Measurements from ENCODE around the gene AGK. TPM values are rescaled to one million over a fixed set of nuclear protein-coding genes. Genes with fewer than 3 reads are reported as not detected.
A peak's percentile ranks its signal among the peaks of the same experiment; 100 is the strongest.

Gene AGK
- total RNA-seq, 1 donor from 2014 or later = 28.6 TPM

GRCh38 chr7:141528399-141528798 lies 22.8 kb upstream of the AGK start:
- no peaks in the 10 kb centered on the region for H3K36me3 ChIP-seq (ENCODE audit: insufficient read depth, low read length)
- H3K4me3 Mint-ChIP-seq (ENCODE audit: unreplicated experiment) = no peak overlapping the region
- H4K20me1 ChIP-seq (ENCODE audit: insufficient read depth, low read length) = no peaks in the 10 kb centered on the region
- TF ChIP-seq EZH2 (IDR thresholded peaks at IDR 0.05; ENCODE audit: insufficient read depth, low read length) = no peak
- no peak for TF ChIP-seq CTCF (IDR thresholded peaks at IDR 0.05; ENCODE audit: insufficient read depth, low read depth, low read length)
- H2AFZ ChIP-seq (ENCODE audit: low read depth, low read length) = no peak overlapping the region
- no peak overlapping the region for H3K9ac ChIP-seq (ENCODE audit: low read length)
- H3K27ac Mint-ChIP-seq (ENCODE audit: unreplicated experiment) = no peak overlapping the region
- H3K4me3 ChIP-seq (ENCODE audit: insufficient read depth, low read depth, low read length) = no peak overlapping the region
- H3K9me3 Mint-ChIP-seq (ENCODE audit: unreplicated experiment) = no peaks in the 10 kb centered on the region
- DNase-seq (ENCODE audit: low read depth) (no peak), FAIRE-seq (no peak)
- H3K27me3 Mint-ChIP-seq (ENCODE audit: low read depth, unreplicated experiment) = peaks cover 10% of the 10 kb centered on the region
- H3K27me3 ChIP-seq (ENCODE audit: insufficient read depth, low read length) = no peaks in the 10 kb centered on the region
- no peaks in the 10 kb centered on the region for H3K79me2 ChIP-seq (ENCODE audit: insufficient read depth, low read length)
- H3K4me1 ChIP-seq (ENCODE audit: insufficient read depth, low read length) = no peaks in the 10 kb centered on the region
- no peak overlapping the region for H3K4me2 ChIP-seq (ENCODE audit: low read length)
- H3K27ac ChIP-seq (ENCODE audit: low read depth, low read length) = no peak overlapping the region
- no peaks in the 10 kb centered on the region for H3K36me3 Mint-ChIP-seq (ENCODE audit: low read depth, unreplicated experiment)
- no peaks in the 10 kb centered on the region for H3K4me1 Mint-ChIP-seq (ENCODE audit: low read depth, unreplicated experiment)
- no peaks in the 10 kb centered on the region for H3K9me3 ChIP-seq (ENCODE audit: insufficient read depth, low read depth, low read length)

GRCh38 chr7:141533149-141533949 lies 17.9 kb upstream of the AGK start:
- Histone ChIP-seq H2AFZ (ENCODE audit: low read depth, low read length) (no peak overlapping the region), H3K9me3 (ENCODE audit: insufficient read depth, low read depth, low read length) (no peaks in the 10 kb centered on the region), H3K27me3 (ENCODE audit: insufficient read depth, low read length) (peaks cover under 1% of the 10 kb centered on the region), H3K27ac (ENCODE audit: low read depth, low read length) (no peak overlapping the region), H3K4me3 (ENCODE audit: insufficient read depth, low read depth, low read length) (no peak overlapping the region), H3K9ac (ENCODE audit: low read length) (no peak overlapping the region), H3K4me1 (ENCODE audit: insufficient read depth, low read length) (no peaks in the 10 kb centered on the region), H4K20me1 (ENCODE audit: insufficient read depth, low read length) (no peaks in the 10 kb centered on the region), H3K79me2 (ENCODE audit: insufficient read depth, low read length) (no peaks in the 10 kb centered on the region), H3K4me2 (ENCODE audit: low read length) (no peak overlapping the region), H3K36me3 (ENCODE audit: insufficient read depth, low read length) (no peaks in the 10 kb centered on the region)
- no peaks in the 10 kb centered on the region for H3K36me3 Mint-ChIP-seq (ENCODE audit: low read depth, unreplicated experiment)
- DNase-seq (ENCODE audit: low read depth) (peak; percentile 52), FAIRE-seq (peak; percentile 83)
- peak overlapping the region; percentile 17 for H3K4me3 Mint-ChIP-seq (ENCODE audit: unreplicated experiment)
- H3K9me3 Mint-ChIP-seq (ENCODE audit: unreplicated experiment) = no peaks in the 10 kb centered on the region
- H3K4me1 Mint-ChIP-seq (ENCODE audit: low read depth, unreplicated experiment) = no peaks in the 10 kb centered on the region
- H3K27me3 Mint-ChIP-seq (ENCODE audit: low read depth, unreplicated experiment) = peaks cover 5% of the 10 kb centered on the region
- no peak for TF ChIP-seq EZH2 (IDR thresholded peaks at IDR 0.05; ENCODE audit: insufficient read depth, low read length)
- TF ChIP-seq CTCF (IDR thresholded peaks at IDR 0.05; ENCODE audit: insufficient read depth, low read depth, low read length) = peak; percentile 98
- no peak overlapping the region for H3K27ac Mint-ChIP-seq (ENCODE audit: unreplicated experiment)
